Common myeloid progenitor, CD34-positive (primary cell): ENCODE measurements around the gene EIF5.
A peak's percentile ranks its signal among the peaks of the same experiment; 100 is the strongest.

Source experiments
- CTCF ChIA-PET: fragments of 350-600 bp; sonication (Branson Sonifier 250); formaldehyde crosslinking; loops from one replicate; lab custom pipeline; 2021; ENCODE audit warnings: antibody characterized with exemption; lab: Charles Lee
- POLR2A ChIA-PET: fragments of 350-600 bp; sonication (Branson Sonifier 250); formaldehyde crosslinking; loops from one replicate; lab custom pipeline; 2021; ENCODE audit warnings: antibody characterized with exemption; lab: Charles Lee
- DNase-seq, 3 donors: peaks; one replicate each; pipeline versions ENCODE4 v3.0.0 to v3.0.0-alpha.2; 2013
- H3K27ac ChIP-seq, 2 experiments: 1 replicate in 1 of 2; 2 replicates in 1 of 2; pipeline ENCODE4 v1.7.0; 2013; ENCODE audit warnings: inconsistent platforms in 2 of 2, low read length in 2 of 2, mild to moderate bottlenecking in 2 of 2, low read depth in 1 of 2, moderate library complexity in 1 of 2; ENCODE audit not compliant: severe bottlenecking in 2 of 2, insufficient read depth in 1 of 2, poor library complexity in 1 of 2
- H3K27me3 ChIP-seq, 5 experiments: replicated peaks in 2 of 5; 1 replicate in 3 of 5; 2 replicates in 2 of 5; pipeline versions ENCODE4 v1.6.1 to v1.7.0; 2013; ENCODE audit warnings: low read length in 4 of 5, mild to moderate bottlenecking in 2 of 5, moderate library complexity in 2 of 5, inconsistent platforms in 1 of 5; ENCODE audit not compliant: insufficient read depth in 5 of 5, control insufficient read depth in 4 of 5
- H3K36me3 ChIP-seq, 4 experiments: 1 replicate in 2 of 4; 2 replicates in 2 of 4; pipeline versions ENCODE4 v1.6.1 to v1.7.0; 2013; ENCODE audit warnings: low read length in 3 of 4, control low read depth in 1 of 4, mild to moderate bottlenecking in 1 of 4; ENCODE audit not compliant: control insufficient read depth in 4 of 4, insufficient read depth in 4 of 4
- H3K4me1 ChIP-seq, 4 experiments: 1 replicate in 3 of 4; 2 replicates in 1 of 4; pipeline versions ENCODE4 v1.6.1 to v1.7.1; 2013; ENCODE audit warnings: low read length in 3 of 4, mild to moderate bottlenecking in 3 of 4, control low read depth in 1 of 4, inconsistent platforms in 1 of 4, moderate library complexity in 1 of 4; ENCODE audit not compliant: control insufficient read depth in 4 of 4, insufficient read depth in 4 of 4; ENCODE audit errors: control extremely low read depth in 1 of 4
- H3K4me3 ChIP-seq, 7 experiments: 1 replicate in 4 of 7; 2 replicates in 3 of 7; pipeline versions ENCODE4 v1.5.1 to v1.7.0; 2013; ENCODE audit warnings: mild to moderate bottlenecking in 7 of 7, low read length in 6 of 7, moderate library complexity in 6 of 7, inconsistent platforms in 2 of 7, low read depth in 2 of 7, control low read depth in 1 of 7; ENCODE audit not compliant: insufficient read depth in 4 of 7, control insufficient read depth in 1 of 7; ENCODE audit errors: extremely low read depth in 1 of 7
- H3K9me3 ChIP-seq, 5 experiments: 1 replicate in 4 of 5; 2 replicates in 1 of 5; pipeline versions ENCODE4 v1.6.1 to v1.7.1; 2013; ENCODE audit warnings: low read length in 4 of 5, mild to moderate bottlenecking in 2 of 5, inconsistent platforms in 1 of 5, low read depth in 1 of 5, moderate library complexity in 1 of 5; ENCODE audit not compliant: control insufficient read depth in 4 of 5, insufficient read depth in 2 of 5; ENCODE audit errors: control extremely low read depth in 1 of 5
- WGBS: methylation state at CpG from one replicate; pipeline ENCODE4 v1.1.5; 2013; ENCODE audit not compliant: insufficient coverage; 5-methylcytosine and 5-hydroxymethylcytosine counted together

The EIF5 gene

GRCh38 chr14:103315351-103315911, 18.6 kb upstream of the EIF5 start:
- WGBS = 95% methylated on average over 11 of the region's 14 CpGs
- CTCF ChIA-PET = interaction anchor here (0.6 to 1.6 kb wide), 2 partner anchors 16 to 241 kb away, joined by 3 read pairs; no protein-coding TSS in a partner anchor
- DNase-seq = no peak

GRCh38 chr14:103315941-103316340, 18.1 kb upstream of the EIF5 start:
- no peaks in the 10 kb centered on the region for H3K36me3 ChIP-seq
- H3K27me3 ChIP-seq = no peaks in the 10 kb centered on the region
- ChIA-PET CTCF (no interaction called here), POLR2A (no interaction called here)
- no peak overlapping the region for H3K4me3 ChIP-seq
- 97% methylated on average over 10 of the region's 11 CpGs for WGBS
- no peak overlapping the region for H3K27ac ChIP-seq
- no peaks in the 10 kb centered on the region for H3K9me3 ChIP-seq
- H3K4me1 ChIP-seq = peaks cover 0 to 29% (median 16%) of the 10 kb centered on the region in 4 experiments
- DNase-seq = no peak

More at GRCh38 chr14:103315351-103315911, 18.6 kb upstream of the EIF5 start:
- POLR2A ChIA-PET = no interaction called here
- no peaks in the 10 kb centered on the region for H3K36me3 ChIP-seq
- no peak overlapping the region for H3K4me3 ChIP-seq
- H3K27ac ChIP-seq = no peak overlapping the region
- H3K9me3 ChIP-seq = no peaks in the 10 kb centered on the region
- peaks cover 0 to 29% (median 16%) of the 10 kb centered on the region in 4 experiments for H3K4me1 ChIP-seq
- no peaks in the 10 kb centered on the region for H3K27me3 ChIP-seq

GRCh38 chr14:103316721-103317121, 17.3 kb upstream of the EIF5 start:
- Histone ChIP-seq H3K36me3 (no peaks in the 10 kb centered on the region), H3K9me3 (no peaks in the 10 kb centered on the region), H3K27ac (no peak overlapping the region), H3K27me3 (no peaks in the 10 kb centered on the region), H3K4me3 (no peak overlapping the region), H3K4me1 (peaks cover 0 to 29% (median 16%) of the 10 kb centered on the region in 4 experiments)
- ChIA-PET POLR2A (no interaction called here), CTCF (no interaction called here)
- 94% methylated on average over 15 of the region's 16 CpGs for WGBS
- no peak for DNase-seq

GRCh38 chr14:103317251-103317650, 16.8 kb upstream of the EIF5 start:
- DNase-seq = peak in 2 of 3 donors; percentile 58 to 73
- Histone ChIP-seq H3K27ac (no peak overlapping the region), H3K36me3 (no peaks in the 10 kb centered on the region), H3K27me3 (no peaks in the 10 kb centered on the region), H3K9me3 (no peaks in the 10 kb centered on the region), H3K4me3 (peak overlapping the region in 1 of 7 experiments; percentile 42), H3K4me1 (peaks cover 0 to 29% (median 16%) of the 10 kb centered on the region in 4 experiments)
- POLR2A ChIA-PET = no interaction called here
- 19% methylated on average over 6 of the region's 9 CpGs for WGBS
- CTCF ChIA-PET = interaction anchor here (0.6 kb wide), 1 partner anchor 213 kb away, joined by 3 read pairs; no protein-coding TSS in a partner anchor

GRCh38 chr14:103317976-103318580, 16.0 kb upstream of the EIF5 start:
- Histone ChIP-seq H3K4me1 (peaks cover 0 to 29% (median 16%) of the 10 kb centered on the region in 4 experiments), H3K27ac (no peak overlapping the region), H3K9me3 (no peaks in the 10 kb centered on the region), H3K27me3 (no peaks in the 10 kb centered on the region), H3K36me3 (no peaks in the 10 kb centered on the region), H3K4me3 (no peak overlapping the region)
- ChIA-PET CTCF (no interaction called here), POLR2A (no interaction called here)
- no peak for DNase-seq
- WGBS = 83% methylated on average over 9 of the region's 10 CpGs

- no peaks in the 10 kb centered on the region for H3K27me3 ChIP-seq
- no peak overlapping the region for H3K27ac ChIP-seq
- POLR2A ChIA-PET = no interaction called here
- 83% methylated on average over 5 of the region's 6 CpGs for WGBS
- DNase-seq = no peak
- H3K4me3 ChIP-seq = no peak overlapping the region
- CTCF ChIA-PET = no interaction called here
- no peaks in the 10 kb centered on the region for H3K36me3 ChIP-seq
- no peaks in the 10 kb centered on the region for H3K9me3 ChIP-seq
- peaks cover 0 to 29% (median 16%) of the 10 kb centered on the region in 4 experiments for H3K4me1 ChIP-seq
Observed at GRCh38 chr14:103318750-103319419, 15.2 kb upstream of the EIF5 start.

GRCh38 chr14:103319422-103319821, 14.6 kb upstream of the EIF5 start:
- WGBS = 95% methylated on average over 7 of the region's 7 CpGs
- H3K9me3 ChIP-seq = no peaks in the 10 kb centered on the region
- H3K27ac ChIP-seq = no peak overlapping the region
- no peaks in the 10 kb centered on the region for H3K27me3 ChIP-seq
- CTCF ChIA-PET = interaction anchor here (1.8 kb wide), 1 partner anchor 28 kb away, joined by 6 read pairs; no protein-coding TSS in a partner anchor
- no peaks in the 10 kb centered on the region for H3K36me3 ChIP-seq
- no peak overlapping the region for H3K4me3 ChIP-seq
- peaks cover 0 to 28% (median 16%) of the 10 kb centered on the region in 4 experiments for H3K4me1 ChIP-seq
- POLR2A ChIA-PET = no interaction called here
- DNase-seq = no peak
